DOHH2 (cell line): ENCODE data around the gene CENPN.

Experiments used
- H3F3A ChIP-seq: fragments of 200-600 bp; sonication (generic), shearing (Covaris generic); 2 replicates; pipeline ENCODE4 v1.6.0; 2016; ENCODE audit warnings: antibody characterized with exemption, mild to moderate bottlenecking; ENCODE audit not compliant: control insufficient read depth, insufficient read depth
- H3K27ac ChIP-seq: fragments of 200-600 bp; sonication (generic); 2 replicates; pipeline ENCODE4 v1.5.1; 2014; ENCODE audit warnings: low read depth, mild to moderate bottlenecking, low read length, moderate library complexity
- H3K27me3 ChIP-seq: fragments of 200-600 bp; sonication (generic); 2 replicates; pipeline ENCODE4 v1.6.1; 2014; ENCODE audit warnings: mild to moderate bottlenecking, low read length, mixed read lengths; ENCODE audit not compliant: control insufficient read depth
- H3K36me3 ChIP-seq: fragments of 200-600 bp; sonication (generic); 2 replicates; pipeline ENCODE4 v1.6.1; 2014; ENCODE audit warnings: mild to moderate bottlenecking, low read length, moderate library complexity, mixed read lengths; ENCODE audit not compliant: control insufficient read depth
- H3K4me1 ChIP-seq: fragments of 200-600 bp; sonication (generic); 2 replicates; pipeline ENCODE4 v1.6.1; 2014; ENCODE audit warnings: mild to moderate bottlenecking, low read length, mixed read lengths; ENCODE audit not compliant: control insufficient read depth
- H3K4me2 ChIP-seq: fragments of 200-600 bp; sonication (generic); 2 replicates; pipeline ENCODE4 v1.6.0; 2014; ENCODE audit warnings: mild to moderate bottlenecking, low read length, moderate library complexity
- H3K4me3 ChIP-seq: fragments of 200-600 bp; sonication (generic); 2 replicates; pipeline ENCODE4 v1.5.1; 2014; ENCODE audit warnings: mild to moderate bottlenecking, low read length, mixed read lengths
- H3K79me2 ChIP-seq: fragments of 200-600 bp; sonication (generic); 2 replicates; pipeline ENCODE4 v1.6.1; 2014; ENCODE audit warnings: mild to moderate bottlenecking, low read length, mixed read lengths; ENCODE audit not compliant: control insufficient read depth
- H3K9me2 ChIP-seq: fragments of 200-600 bp; sonication (generic); replicated peaks from 2 replicates; pipeline ENCODE4 v1.6.1; 2014; ENCODE audit warnings: mild to moderate bottlenecking, low read length, mixed read lengths; ENCODE audit not compliant: control insufficient read depth
- H3K9me3 ChIP-seq: fragments of 200-600 bp; sonication (generic); 2 replicates; pipeline ENCODE4 v1.6.1; 2014; ENCODE audit warnings: antibody characterized with exemption, low read length, mixed read lengths; ENCODE audit not compliant: control insufficient read depth, insufficient read depth
- H4K20me1 ChIP-seq: fragments of 200-600 bp; sonication (generic); 2 replicates; pipeline ENCODE4 v1.6.0; 2014; ENCODE audit warnings: low read depth, mild to moderate bottlenecking, antibody characterized with exemption, low read length, moderate library complexity; ENCODE audit not compliant: control insufficient read depth, insufficient read depth
- EZH2phosphoT487 ChIP-seq: fragments of 200-600 bp; sonication (generic); IDR thresholded peaks from 2 replicates; pipeline ENCODE4 v1.6.1; 2017; ENCODE audit warnings: borderline replicate concordance, mild to moderate bottlenecking, antibody characterized with exemption, low read length, moderate library complexity, mixed read lengths
- TF ChIP-seq, protein P1 (sequence below): fragments of 200-600 bp; sonication (generic); IDR thresholded peaks from one replicate; pipeline ENCODE4 v1.5.1; 2014; ENCODE audit warnings: antibody characterized with exemption, mild to moderate bottlenecking, low read depth, low read length; ENCODE audit not compliant: poor library complexity, severe bottlenecking

Gene CENPN

DNA sequence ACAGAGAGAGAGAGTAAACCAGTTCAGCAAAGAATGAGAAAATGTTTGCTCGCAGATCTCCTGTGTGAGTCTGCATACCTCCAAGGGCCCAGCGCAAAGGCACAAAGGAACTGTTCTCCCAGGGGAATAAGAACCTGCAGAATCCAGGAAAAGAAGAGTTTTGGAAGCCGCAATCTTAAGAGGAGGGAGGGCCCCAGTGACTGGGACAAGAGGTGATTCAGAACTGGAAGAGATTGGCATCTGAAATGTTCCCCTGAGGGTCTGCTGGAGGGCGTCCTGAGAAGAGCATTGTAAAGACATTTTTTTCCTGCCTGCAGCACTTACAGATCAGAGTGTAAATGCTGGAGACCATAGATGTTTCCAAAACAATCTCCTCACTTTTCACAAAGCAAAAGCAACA, 34.7 kb downstream of the CENPN start:
- H3K4me3 ChIP-seq: no peak overlapping the region
- peaks cover 7% of the 10 kb centered on the region for H3K4me1 ChIP-seq
- H3F3A ChIP-seq: no peaks in the 10 kb centered on the region
- H3K36me3 ChIP-seq: peaks cover 41% of the 10 kb centered on the region
- TF ChIP-seq EZH2phosphoT487: no peak
- TF ChIP-seq, protein P1, sequence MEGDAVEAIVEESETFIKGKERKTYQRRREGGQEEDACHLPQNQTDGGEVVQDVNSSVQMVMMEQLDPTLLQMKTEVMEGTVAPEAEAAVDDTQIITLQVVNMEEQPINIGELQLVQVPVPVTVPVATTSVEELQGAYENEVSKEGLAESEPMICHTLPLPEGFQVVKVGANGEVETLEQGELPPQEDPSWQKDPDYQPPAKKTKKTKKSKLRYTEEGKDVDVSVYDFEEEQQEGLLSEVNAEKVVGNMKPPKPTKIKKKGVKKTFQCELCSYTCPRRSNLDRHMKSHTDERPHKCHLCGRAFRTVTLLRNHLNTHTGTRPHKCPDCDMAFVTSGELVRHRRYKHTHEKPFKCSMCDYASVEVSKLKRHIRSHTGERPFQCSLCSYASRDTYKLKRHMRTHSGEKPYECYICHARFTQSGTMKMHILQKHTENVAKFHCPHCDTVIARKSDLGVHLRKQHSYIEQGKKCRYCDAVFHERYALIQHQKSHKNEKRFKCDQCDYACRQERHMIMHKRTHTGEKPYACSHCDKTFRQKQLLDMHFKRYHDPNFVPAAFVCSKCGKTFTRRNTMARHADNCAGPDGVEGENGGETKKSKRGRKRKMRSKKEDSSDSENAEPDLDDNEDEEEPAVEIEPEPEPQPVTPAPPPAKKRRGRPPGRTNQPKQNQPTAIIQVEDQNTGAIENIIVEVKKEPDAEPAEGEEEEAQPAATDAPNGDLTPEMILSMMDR: no peak
- H3K27me3 ChIP-seq: no peaks in the 10 kb centered on the region
- peaks cover 33% of the 10 kb centered on the region for H3K79me2 ChIP-seq
- no peak overlapping the region for H3K27ac ChIP-seq
- H3K4me2 ChIP-seq: no peak overlapping the region
- H3K9me2 ChIP-seq: no peaks in the 10 kb centered on the region
- H3K9me3 ChIP-seq: no peaks in the 10 kb centered on the region
- H4K20me1 ChIP-seq: 0 out of 2 replicates have a peak, but pooled peaks cover 3% of the 10 kb centered on the region

DNA sequence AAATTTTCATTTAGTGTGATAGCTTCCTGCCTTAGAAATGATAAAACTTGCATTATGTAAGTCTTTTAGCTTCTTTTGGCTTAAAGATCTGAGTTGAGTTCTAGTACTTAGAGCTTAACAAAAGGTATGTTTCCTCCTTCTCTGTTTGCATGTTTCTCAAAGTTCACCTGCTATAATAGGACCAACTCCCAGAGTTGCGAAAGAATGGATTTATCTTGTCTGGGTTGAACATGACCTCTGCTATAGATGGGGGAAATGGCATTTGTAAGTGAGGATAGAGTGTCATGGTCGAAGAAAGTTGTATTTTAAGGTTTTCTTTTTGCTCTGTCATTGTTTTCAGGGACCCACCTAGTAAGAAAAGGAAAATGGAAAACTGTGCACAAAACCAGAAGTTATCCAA, 35.8 kb downstream of the CENPN start:
- Histone ChIP-seq H3K27me3 (no peaks in the 10 kb centered on the region), H3K9me3 (no peaks in the 10 kb centered on the region), H3K4me1 (no peaks in the 10 kb centered on the region), H3K4me3 (no peak overlapping the region), H3K36me3 (peaks cover 39% of the 10 kb centered on the region), H3K4me2 (no peak overlapping the region), H3K79me2 (peaks cover 21% of the 10 kb centered on the region), H4K20me1 (no peaks in the 10 kb centered on the region), H3K9me2 (no peaks in the 10 kb centered on the region), H3K27ac (no peak overlapping the region), H3F3A (no peaks in the 10 kb centered on the region)
- TF ChIP-seq, protein P1: no peak

DNA sequence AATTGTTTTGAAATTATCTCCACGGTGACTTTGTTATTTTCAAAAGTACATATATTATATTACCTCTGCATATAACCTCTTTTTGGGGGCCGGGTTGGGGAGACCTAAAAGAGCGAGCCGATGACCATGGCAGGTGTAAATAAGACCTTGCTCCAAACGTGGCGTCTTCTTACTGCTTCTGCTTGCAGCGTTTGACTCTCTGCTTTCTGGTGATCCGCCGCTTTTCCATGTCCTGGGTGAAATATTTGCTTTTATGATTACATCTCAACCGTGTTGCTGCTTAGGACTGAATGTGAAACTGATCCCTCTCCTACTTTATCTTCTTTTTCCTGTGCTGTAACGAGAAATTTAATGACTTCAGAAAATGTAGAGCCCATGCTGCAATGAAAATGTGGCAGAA, 46.7 kb downstream of the CENPN start:
- Histone ChIP-seq H3K4me3 (no peak overlapping the region), H4K20me1 (no peaks in the 10 kb centered on the region), H3K27me3 (no peaks in the 10 kb centered on the region), H3K9me2 (no peaks in the 10 kb centered on the region), H3K79me2 (no peaks in the 10 kb centered on the region), H3K4me2 (no peak overlapping the region), H3K27ac (no peak overlapping the region), H3K9me3 (peaks cover 7% of the 10 kb centered on the region; the same call in 1 of the 2 replicates), H3F3A (no peaks in the 10 kb centered on the region), H3K4me1 (peaks cover 2% of the 10 kb centered on the region; the same call in 1 of the 2 replicates), H3K36me3 (no peaks in the 10 kb centered on the region)
- TF ChIP-seq, protein P1: no peak
- TF ChIP-seq EZH2phosphoT487: no peak
